AG04449 (cell line): ENCODE data around the gene RASAL1.

Experiments
- CTCF ChIA-PET: fragments of 350-600 bp; formaldehyde crosslinking; extraction: SDS; loops from one replicate; lab custom pipeline; 2021; ENCODE audit warnings: antibody characterized with exemption; lab: Yijun Ruan, JAX
- POLR2A ChIA-PET: fragments of 400-600, 350-600 bp; formaldehyde crosslinking; extraction: SDS; loops from one replicate; lab custom pipeline; 2020; ENCODE audit warnings: antibody characterized with exemption, inconsistent platforms; lab: Yijun Ruan, JAX
- DNase-seq: peaks from one replicate; pipeline ENCODE4 v3.0.0-alpha.2; 2010; ENCODE audit warnings: low read depth, low spot score
- H3K4me3 ChIP-seq: 2 replicates; pipeline ENCODE4 v1.5.1; 2011; ENCODE audit warnings: low read depth, mild to moderate bottlenecking, control low read depth, low read length
- TF ChIP-seq, protein P1 (sequence below): IDR thresholded peaks from one replicate; pipeline ENCODE4 v1.5.1; 2011; ENCODE audit warnings: mild to moderate bottlenecking, moderate library complexity, low read length, control low read depth, inconsistent platforms; ENCODE audit not compliant: insufficient read depth; ENCODE audit errors: missing control alignments

Gene RASAL1

DNA sequence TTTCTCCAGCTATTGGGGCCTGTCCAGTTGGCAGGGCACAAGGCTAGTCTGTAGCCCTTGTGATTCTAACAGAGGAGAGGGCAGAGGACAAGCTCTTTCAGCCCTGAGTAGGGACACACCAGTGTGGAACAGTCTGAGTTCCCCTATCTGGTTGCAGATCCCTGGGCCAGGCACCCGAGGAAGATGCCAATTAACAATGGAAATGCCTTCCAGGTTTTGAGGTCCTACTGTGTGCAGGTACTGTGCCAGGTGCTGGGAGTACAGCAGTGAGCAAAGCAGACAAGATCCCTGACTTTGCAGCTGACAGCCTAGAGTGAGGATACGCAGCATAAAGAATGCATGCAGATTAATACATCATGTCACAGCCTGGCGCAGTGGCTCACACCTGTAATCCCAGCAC, 62.0 kb downstream of the RASAL1 start:
- ChIA-PET CTCF (interaction anchor here (0.6 kb wide), 1 partner anchor 38 kb away, joined by 3 read pairs; no protein-coding TSS in a partner anchor), POLR2A (no interaction called here)
- TF ChIP-seq, protein P1, sequence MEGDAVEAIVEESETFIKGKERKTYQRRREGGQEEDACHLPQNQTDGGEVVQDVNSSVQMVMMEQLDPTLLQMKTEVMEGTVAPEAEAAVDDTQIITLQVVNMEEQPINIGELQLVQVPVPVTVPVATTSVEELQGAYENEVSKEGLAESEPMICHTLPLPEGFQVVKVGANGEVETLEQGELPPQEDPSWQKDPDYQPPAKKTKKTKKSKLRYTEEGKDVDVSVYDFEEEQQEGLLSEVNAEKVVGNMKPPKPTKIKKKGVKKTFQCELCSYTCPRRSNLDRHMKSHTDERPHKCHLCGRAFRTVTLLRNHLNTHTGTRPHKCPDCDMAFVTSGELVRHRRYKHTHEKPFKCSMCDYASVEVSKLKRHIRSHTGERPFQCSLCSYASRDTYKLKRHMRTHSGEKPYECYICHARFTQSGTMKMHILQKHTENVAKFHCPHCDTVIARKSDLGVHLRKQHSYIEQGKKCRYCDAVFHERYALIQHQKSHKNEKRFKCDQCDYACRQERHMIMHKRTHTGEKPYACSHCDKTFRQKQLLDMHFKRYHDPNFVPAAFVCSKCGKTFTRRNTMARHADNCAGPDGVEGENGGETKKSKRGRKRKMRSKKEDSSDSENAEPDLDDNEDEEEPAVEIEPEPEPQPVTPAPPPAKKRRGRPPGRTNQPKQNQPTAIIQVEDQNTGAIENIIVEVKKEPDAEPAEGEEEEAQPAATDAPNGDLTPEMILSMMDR: no peak
- H3K4me3 ChIP-seq: no peak overlapping the region
- DNase-seq: no peak

DNA sequence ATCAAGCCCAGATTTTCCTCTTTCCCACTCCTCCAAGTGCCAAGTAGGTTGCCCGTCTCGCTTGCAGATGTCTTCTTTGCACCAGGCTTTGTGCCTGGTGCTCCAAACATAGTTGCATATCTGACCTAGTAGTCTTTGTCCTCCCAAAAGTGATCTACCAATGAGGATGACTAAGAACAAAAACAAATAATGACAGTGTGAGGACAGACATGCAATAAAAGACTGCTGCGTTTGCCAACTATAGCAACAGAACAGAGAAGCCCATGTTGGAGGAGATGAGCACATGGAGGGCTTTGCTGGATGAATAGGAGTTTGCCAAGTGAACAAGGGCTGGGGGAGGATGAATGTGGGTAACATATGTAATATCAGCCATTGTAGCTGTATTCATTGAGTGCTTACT, 63.4 kb downstream of the RASAL1 start:
- ChIA-PET CTCF (no interaction called here), POLR2A (no interaction called here)
- TF ChIP-seq, protein P1: no peak
- no peak overlapping the region for H3K4me3 ChIP-seq
- DNase-seq: no peak

DNA sequence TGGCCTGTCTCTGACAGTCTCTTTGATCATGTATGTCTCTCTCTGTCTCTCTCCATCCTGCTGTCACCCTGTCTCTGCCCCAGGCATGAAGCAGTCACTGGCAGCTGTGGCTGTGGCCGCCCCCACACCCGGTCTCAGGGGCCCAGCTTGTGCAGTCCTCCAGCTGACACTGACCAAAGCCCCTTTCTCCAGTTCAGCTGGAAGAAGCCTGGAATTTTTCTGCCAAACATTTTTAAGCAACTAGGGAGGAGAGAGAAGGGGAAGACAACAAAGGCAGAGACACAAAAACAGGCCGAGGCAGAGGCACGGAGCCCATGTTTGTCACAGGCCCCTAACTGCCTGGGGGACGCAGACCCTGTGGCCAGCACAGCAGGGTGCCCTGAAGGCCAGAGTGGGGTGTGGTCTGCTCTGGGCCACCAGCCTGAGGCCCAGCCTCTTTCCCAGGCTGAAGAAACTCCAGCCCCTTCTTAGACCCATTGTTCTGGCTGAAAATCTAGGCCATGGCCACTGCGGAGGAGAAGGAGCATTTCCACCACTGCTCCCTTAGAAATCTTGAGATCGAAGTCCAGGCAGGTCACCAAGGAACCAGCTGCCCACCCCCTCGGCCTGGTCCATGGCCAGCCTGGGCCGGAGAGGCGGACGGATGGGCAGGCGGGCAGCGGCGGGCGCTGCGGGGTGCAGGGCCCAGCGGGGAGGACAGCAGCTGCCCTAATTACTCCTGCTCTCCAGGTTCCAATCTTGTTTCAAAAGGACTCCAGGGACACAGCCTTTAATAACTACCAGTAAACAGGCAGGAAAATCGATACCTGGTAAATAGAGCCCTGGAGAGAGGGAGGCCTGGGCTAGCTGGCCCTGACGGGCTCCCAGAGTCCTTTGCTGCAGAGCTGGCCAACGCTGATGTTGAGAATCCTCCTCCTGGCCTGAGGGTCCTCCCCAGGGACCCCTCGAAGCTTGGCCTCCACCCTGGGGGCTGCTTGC, 64.1 kb downstream of the RASAL1 start:
- H3K4me3 ChIP-seq: no peak overlapping the region
- TF ChIP-seq, protein P1: no peak
- ChIA-PET CTCF (no interaction called here), POLR2A (no interaction called here)
- no peak for DNase-seq

DNA sequence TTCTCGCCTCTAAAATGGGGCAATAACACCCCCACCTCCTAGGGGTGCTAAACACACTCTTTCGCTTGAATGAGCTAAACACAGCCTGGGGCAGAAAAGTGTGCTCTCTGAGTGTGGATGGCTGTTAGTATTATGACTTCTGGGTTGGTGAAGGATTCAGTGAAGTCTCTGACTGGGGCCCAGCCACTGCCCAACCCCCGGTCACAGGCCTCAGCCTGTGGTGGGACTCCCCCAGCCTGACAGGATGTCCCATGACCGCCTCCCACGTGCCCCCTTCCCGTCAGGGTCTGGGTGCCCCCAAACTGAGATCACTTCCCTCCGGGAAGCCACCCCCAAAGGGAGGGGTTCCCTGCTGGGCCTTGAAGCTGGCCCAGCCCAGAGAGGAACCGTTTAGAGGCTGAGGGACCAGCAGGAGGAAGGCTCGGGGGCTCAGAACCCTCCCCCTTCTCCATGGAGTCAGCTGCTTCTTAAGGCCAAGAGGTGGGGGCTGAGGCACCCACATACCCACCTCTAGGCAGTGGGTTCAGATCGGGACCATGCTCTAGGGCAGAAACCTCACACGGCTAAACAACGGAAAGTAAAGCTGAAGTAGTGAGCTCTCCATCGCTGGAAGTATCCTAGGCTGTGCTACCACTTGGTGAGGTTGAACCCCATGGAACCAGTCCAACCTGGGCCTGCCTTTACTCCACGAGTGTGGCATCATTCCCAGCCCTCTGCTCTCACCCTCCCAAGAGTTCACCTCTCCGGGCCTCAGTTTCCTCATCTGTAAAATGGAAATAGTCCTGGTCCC, 65.2 kb downstream of the RASAL1 start:
- TF ChIP-seq, protein P1: no peak
- ChIA-PET CTCF (no interaction called here), POLR2A (no interaction called here)
- H3K4me3 ChIP-seq: no peak overlapping the region
- DNase-seq: no peak

DNA sequence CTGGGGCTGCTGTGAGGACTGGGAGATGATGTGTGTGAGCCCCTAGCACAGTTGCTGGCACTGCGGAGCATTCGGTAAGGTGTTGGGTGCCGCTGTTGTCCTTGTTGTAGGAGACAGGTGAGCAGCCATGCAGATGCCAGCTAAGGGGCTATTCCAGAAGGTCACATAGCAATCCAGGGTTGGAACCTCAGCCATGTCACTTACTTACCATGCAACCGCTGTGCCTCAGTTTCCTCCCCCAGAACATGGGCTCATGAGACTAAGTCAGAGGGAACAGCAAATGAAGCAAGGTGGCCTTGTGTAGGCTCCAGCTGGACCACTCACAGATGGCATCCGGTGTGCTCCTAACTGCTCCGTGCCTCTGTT, 65.8 kb downstream of the RASAL1 start:
- CTCF ChIA-PET: no interaction called here

More for the DNA sequence above, 65.8 kb downstream of the RASAL1 start:
- POLR2A ChIA-PET: no interaction called here
- TF ChIP-seq, protein P1: no peak
- no peak for DNase-seq
- no peak overlapping the region for H3K4me3 ChIP-seq
